ENCODE measurements around the gene ADD3.

DNA sequence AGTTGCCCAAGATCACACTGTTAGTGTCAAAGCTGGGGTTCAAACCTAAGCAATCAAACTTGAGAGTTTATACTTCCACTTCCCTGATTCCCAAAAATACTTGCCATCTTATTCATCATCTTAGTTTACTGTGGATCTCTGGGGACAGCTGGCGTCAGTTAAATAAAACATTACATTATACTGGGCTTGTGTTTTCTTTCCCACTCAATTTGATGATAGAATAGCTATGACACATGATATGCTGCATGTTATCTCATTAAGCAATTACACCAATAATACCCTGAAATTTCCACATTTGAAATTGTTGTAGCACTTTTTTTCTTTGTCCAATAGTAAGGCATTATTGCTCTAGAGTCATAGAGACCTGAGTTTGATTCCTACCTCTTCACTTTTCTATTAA is 136.7 kb downstream of the ADD3 start:
- TF ChIP-seq CTCF (conservative IDR thresholded peaks at IDR 0.05; ENCODE audit: low read length): no peak
- TF ChIP-seq EZH2phosphoT487 (IDR thresholded peaks at IDR 0.05; ENCODE audit: borderline replicate concordance): no peak
